Stimulated activated naive CD8-positive, alpha-beta T cell treated with anti-CD3 and anti-CD28 coated beads, Interleukin-15, Interleukin-2, amounts not matched to agents 100 U/mL and 50 U/mL, for 24 hours (primary cell): ENCODE data around the gene B3GALT5.

Experiments
- ATAC-seq: fragments of 150-1000 bp; cut with Tn5 transposase; one replicate; pipeline ENCODE4 v1.10.0; 2021
- DNase-seq: peaks from one replicate; pipeline ENCODE4 v3.0.0; 2021

Gene B3GALT5

GRCh38 chr21:39647476-39647875 is 34.7 kb downstream of the B3GALT5 start:
- ATAC-seq (no peak), DNase-seq (no peak)

DNA sequence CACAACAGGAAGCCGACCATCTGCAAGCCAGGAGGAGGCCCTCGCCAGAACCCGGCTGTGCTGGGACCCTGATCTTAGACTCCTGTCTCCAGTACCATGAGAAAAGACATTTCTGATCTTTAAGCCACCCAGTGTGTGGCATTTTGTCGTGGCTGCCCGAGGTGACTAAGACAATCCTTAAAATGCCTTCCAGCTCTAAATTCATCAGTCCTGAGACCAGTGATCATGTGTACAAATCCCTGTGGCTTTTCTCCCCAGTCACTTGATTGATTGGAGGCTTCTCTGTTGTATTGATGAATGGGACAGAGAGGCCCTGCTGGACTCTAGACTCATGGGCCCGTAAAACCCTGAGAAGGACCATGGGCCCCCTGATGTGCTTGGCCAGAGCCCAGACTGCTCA is 36.1 kb downstream of the B3GALT5 start:
- DNase-seq (no peak), ATAC-seq (no peak)

DNA sequence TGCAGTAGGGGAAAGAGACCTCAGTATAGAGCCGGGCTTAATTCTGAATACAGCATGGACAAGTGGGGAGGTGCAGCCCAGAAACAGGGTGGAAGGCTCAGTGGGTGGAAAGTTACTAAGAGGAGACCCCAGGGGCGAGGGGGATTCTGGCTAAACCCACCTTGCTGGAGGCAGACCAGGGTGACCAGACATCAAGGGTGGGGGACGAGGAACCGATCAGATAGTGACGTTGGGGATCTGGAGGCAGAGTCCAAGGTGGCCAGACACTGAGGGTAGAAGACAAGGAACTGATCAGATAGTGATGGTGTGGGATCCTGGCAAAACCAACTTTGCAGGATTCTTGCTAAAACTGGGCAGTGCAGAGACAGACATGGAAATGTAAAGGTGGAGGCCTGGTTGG is 36.8 kb downstream of the B3GALT5 start:
- ATAC-seq (no peak), DNase-seq (no peak)

- no peak for ATAC-seq
- DNase-seq: no peak
Observed at GRCh38 chr21:39650306-39650705, 37.6 kb downstream of the B3GALT5 start.

DNA sequence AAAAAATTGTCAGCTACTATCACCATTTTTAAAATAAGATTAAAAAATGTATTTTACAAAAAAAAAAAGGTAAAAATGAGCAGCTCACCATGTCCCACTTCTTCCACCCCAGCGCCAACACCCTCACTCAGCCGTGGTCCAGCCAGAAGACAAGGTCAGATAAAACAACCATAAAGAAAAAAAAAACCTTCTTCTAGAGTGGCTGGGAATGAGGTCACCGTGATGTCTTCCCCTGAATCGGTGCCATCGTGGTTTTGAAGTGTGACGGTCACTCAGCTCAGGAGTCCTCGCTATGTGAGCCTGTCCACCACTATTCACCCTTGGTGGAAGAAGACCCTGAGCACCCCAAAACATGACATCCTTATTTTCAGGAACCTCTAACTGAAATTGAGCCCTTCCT is 38.1 kb downstream of the B3GALT5 start:
- ATAC-seq: no peak
- no peak for DNase-seq

GRCh38 chr21:39651206-39651605 is 38.5 kb downstream of the B3GALT5 start:
- ATAC-seq (no peak), DNase-seq (no peak)

DNA sequence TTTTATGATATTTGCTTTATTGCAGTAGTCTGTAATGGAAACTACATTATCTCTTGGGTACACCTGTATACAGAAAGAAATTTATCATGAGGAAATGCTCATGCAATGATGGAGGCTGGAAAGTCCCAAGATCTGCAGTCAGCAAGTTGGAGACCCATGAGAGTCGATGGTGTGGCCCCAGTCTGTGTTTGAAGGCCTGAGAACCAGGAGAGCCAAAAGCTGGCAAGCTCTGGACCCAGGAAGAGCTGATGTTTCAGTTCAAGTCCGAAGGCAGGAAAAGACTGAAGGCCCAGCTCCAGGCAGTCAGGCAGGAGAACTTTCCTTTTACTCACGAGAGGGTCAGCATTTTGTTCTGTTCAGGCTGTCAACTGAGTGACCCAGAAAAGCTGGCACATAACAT is 42.2 kb downstream of the B3GALT5 start:
- DNase-seq: no peak
- no peak for ATAC-seq

- DNase-seq (no peak), ATAC-seq (no peak)
Observed at GRCh38 chr21:39655589-39655988, 42.8 kb downstream of the B3GALT5 start.

GRCh38 chr21:39656209-39656608 is 43.5 kb downstream of the B3GALT5 start:
- no peak for ATAC-seq
- DNase-seq: no peak

DNA sequence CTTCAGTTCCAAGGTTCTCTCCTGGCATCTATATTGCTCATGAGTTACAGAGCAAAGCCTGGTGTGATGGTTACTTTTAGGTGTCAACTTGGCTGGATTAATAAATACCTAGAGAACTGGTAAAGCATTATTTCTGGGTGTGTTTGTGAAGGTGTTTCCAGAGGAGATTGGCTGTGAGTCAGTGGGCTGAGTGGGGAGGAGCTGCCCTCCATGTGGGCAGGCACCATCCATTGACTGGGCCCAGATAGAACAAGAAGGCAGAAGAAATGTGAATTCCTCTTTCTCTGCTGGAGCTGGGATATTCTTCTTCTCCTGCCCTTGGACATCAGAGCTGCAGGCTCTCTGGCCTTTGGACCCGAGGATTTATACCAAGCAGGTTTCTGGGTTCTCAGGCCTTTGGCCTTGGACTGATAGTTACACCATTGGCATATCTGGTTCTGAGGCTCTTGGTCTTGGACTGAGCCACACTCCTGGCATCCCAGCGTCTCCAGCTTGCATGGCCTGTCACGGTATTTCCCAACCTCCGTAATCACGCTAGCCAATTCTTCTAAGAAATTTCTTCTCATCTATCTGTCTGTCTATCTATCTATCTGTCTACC is 44.5 kb downstream of the B3GALT5 start:
- DNase-seq (no peak), ATAC-seq (no peak)

DNA sequence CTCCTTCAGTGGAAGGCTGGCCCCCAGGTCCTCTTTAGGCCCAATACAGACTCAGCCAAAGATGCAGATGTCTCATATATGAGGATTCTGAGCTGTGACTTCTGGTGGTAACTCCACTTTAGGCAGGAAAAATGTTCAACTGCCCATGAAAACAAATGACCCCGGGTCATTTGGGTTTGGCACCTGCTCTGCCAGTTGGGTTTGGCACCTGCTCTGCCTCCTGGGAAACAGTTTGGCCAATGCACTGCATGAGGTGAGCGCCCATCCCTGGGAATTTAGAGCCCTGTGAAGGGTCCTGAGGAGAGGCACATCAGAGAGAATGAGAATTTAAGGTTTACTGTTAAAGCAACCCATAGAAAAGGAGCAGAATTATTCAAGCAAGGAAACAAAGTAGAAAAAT is 45.3 kb downstream of the B3GALT5 start:
- ATAC-seq (no peak), DNase-seq (no peak)

DNA sequence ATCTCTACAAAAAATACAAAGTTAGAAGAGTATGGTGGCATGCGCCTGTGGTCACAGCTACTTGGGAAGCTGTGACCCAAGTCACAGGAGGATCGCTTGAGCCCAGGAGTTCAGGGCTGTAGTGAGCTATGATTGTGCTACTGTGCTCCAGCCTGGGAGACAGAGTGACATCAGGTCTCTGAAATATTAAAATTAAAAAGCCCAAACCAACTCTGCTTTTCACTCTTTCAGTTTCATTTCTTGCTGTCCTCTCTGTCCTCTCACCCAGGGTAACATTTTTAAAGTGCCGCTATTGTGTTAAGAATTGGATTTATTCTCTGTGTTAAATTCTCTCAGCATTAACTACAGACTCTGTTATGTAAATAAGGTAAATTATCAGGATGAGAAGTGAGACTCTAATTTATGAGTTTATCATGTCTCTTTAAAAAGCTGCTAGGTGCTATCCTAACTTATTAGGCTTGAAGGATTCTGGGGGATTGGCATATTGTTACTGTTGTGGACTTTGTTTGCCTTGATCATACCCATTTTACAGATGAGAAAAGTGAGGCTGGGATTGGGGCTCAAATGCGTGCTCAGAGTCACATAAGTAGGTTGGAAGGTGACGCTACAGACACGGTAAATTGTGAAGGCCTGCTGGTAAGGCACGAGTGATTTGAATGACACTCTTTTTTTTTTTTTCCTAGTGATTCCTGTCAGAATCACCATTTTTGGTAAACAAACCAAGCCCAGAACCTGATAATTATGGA is 46.5 kb downstream of the B3GALT5 start:
- ATAC-seq: no peak
- no peak for DNase-seq

GRCh38 chr21:39660191-39660980 is 47.6 kb downstream of the B3GALT5 start:
- ATAC-seq: no peak

GRCh38 chr21:39661121-39661520 is 48.4 kb downstream of the B3GALT5 start:
- no peak for DNase-seq
- no peak for ATAC-seq

More at GRCh38 chr21:39660191-39660980, 47.6 kb downstream of the B3GALT5 start:
- no peak for DNase-seq

- DNase-seq (no peak), ATAC-seq (no peak)
Observed at GRCh38 chr21:39661740-39662139, 49.0 kb downstream of the B3GALT5 start.

GRCh38 chr21:39662411-39662953 is 49.7 kb downstream of the B3GALT5 start:
- ATAC-seq (no peak), DNase-seq (no peak)

- DNase-seq: no peak
- ATAC-seq: no peak
Observed at GRCh38 chr21:39663066-39663465, 50.3 kb downstream of the B3GALT5 start.

GRCh38 chr21:39663742-39664492 is 51.2 kb downstream of the B3GALT5 start:
- DNase-seq: no peak
- ATAC-seq: no peak

- ATAC-seq (no peak), DNase-seq (no peak)
Observed at GRCh38 chr21:39664586-39664985, 51.8 kb downstream of the B3GALT5 start.

- ATAC-seq: no peak
- no peak for DNase-seq
Observed at GRCh38 chr21:39666026-39666425, 53.3 kb downstream of the B3GALT5 start.

GRCh38 chr21:39666681-39667315 is 54.1 kb downstream of the B3GALT5 start:
- DNase-seq: no peak
- ATAC-seq: no peak
